Ovary (tissue), 3 donors: Measurements from ENCODE around the gene DAB2.

Experiments
- POLR2A ChIP-seq: fragments of 450-650 bp; IDR thresholded peaks from one replicate; pipeline ENCODE4 v1.6.1; 2017; ENCODE audit warnings: antibody characterized with exemption, mild to moderate bottlenecking, moderate library complexity
- TF ChIP-seq, protein P1 (sequence below), 3 donors: fragments of 450-650 bp in 2 of 3; fragments of 200-600 bp in 1 of 3; IDR thresholded peaks; one replicate each; pipeline versions ENCODE4 v1.5.1 to v1.8.0; 2016 to 2022; ENCODE audit warnings: antibody characterized with exemption in 3 of 3, mild to moderate bottlenecking in 1 of 3
- donor health status: DM: no; HTN: no; CAD: no.

GRCh38 chr5:39441838-39442237, 17.1 kb upstream of the DAB2 start:
- TF ChIP-seq, protein P1, sequence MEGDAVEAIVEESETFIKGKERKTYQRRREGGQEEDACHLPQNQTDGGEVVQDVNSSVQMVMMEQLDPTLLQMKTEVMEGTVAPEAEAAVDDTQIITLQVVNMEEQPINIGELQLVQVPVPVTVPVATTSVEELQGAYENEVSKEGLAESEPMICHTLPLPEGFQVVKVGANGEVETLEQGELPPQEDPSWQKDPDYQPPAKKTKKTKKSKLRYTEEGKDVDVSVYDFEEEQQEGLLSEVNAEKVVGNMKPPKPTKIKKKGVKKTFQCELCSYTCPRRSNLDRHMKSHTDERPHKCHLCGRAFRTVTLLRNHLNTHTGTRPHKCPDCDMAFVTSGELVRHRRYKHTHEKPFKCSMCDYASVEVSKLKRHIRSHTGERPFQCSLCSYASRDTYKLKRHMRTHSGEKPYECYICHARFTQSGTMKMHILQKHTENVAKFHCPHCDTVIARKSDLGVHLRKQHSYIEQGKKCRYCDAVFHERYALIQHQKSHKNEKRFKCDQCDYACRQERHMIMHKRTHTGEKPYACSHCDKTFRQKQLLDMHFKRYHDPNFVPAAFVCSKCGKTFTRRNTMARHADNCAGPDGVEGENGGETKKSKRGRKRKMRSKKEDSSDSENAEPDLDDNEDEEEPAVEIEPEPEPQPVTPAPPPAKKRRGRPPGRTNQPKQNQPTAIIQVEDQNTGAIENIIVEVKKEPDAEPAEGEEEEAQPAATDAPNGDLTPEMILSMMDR (IDR thresholded peaks at IDR 0.05), result no peak
- no peak for TF ChIP-seq POLR2A
